Measurements from ENCODE around the gene SLITRK6. TPM values are rescaled to one million over a fixed set of nuclear protein-coding genes. Genes with fewer than 3 reads are reported as not detected.

Gene SLITRK6
- total RNA-seq, result not detected

- Mint-ChIP-seq H3K4me1 (ENCODE audit: low read depth) (no peaks in the 10 kb centered on the region), H3K36me3 (ENCODE audit: insufficient read depth) (no peaks in the 10 kb centered on the region), H3K9me3 (no peaks in the 10 kb centered on the region), H3K27me3 (ENCODE audit: low read depth) (no peaks in the 10 kb centered on the region), H3K4me3 (no peak within 1 kb of the TSS)
- no peak for ATAC-seq
- DNase-seq, result no peak
These were observed at the start of gene SLITRK6 for GRCh38 chr13:85799097-85799582. SLITRK6 (minus strand) TSS chr13:85799419; CDS start chr13:85796508, 2,911 bp downstream.

GRCh38 chr13:85847012-85847411, 47.8 kb upstream of the SLITRK6 start:
- DNase-seq, result no peak
- H3K4me1 Mint-ChIP-seq (ENCODE audit: low read depth), result no peaks in the 10 kb centered on the region
- H3K9me3 Mint-ChIP-seq, result peaks cover 27% of the 10 kb centered on the region
- no peaks in the 10 kb centered on the region for H3K27me3 Mint-ChIP-seq (ENCODE audit: low read depth)
- no peak overlapping the region for H3K4me3 Mint-ChIP-seq
- no peak for ATAC-seq
- no peaks in the 10 kb centered on the region for H3K36me3 Mint-ChIP-seq (ENCODE audit: insufficient read depth)

GRCh38 chr13:85841427-85841826, 42.2 kb upstream of the SLITRK6 start:
- no peak for DNase-seq
- no peaks in the 10 kb centered on the region for H3K36me3 Mint-ChIP-seq (ENCODE audit: insufficient read depth)
- no peak for ATAC-seq
- no peak overlapping the region for H3K4me3 Mint-ChIP-seq
- no peaks in the 10 kb centered on the region for H3K4me1 Mint-ChIP-seq (ENCODE audit: low read depth)
- no peaks in the 10 kb centered on the region for H3K27me3 Mint-ChIP-seq (ENCODE audit: low read depth)
- H3K9me3 Mint-ChIP-seq, result peaks cover 3% of the 10 kb centered on the region

- H3K4me3 Mint-ChIP-seq, result no peak overlapping the region
- no peaks in the 10 kb centered on the region for H3K27me3 Mint-ChIP-seq (ENCODE audit: low read depth)
These were observed 34.7 kb upstream of the SLITRK6 start for GRCh38 chr13:85833921-85834320.

GRCh38 chr13:85828094-85828684, 29.0 kb upstream of the SLITRK6 start:
- no peak for DNase-seq
- Mint-ChIP-seq H3K36me3 (ENCODE audit: insufficient read depth) (no peaks in the 10 kb centered on the region), H3K9me3 (no peaks in the 10 kb centered on the region), H3K4me3 (no peak overlapping the region), H3K27me3 (ENCODE audit: low read depth) (no peaks in the 10 kb centered on the region), H3K4me1 (ENCODE audit: low read depth) (no peaks in the 10 kb centered on the region)
- no peak for ATAC-seq

More at GRCh38 chr13:85833921-85834320, 34.7 kb upstream of the SLITRK6 start:
- Mint-ChIP-seq H3K36me3 (ENCODE audit: insufficient read depth) (no peaks in the 10 kb centered on the region), H3K9me3 (no peaks in the 10 kb centered on the region), H3K4me1 (ENCODE audit: low read depth) (no peaks in the 10 kb centered on the region)
- DNase-seq (no peak), ATAC-seq (no peak)

GRCh38 chr13:85825454-85825853, 26.2 kb upstream of the SLITRK6 start:
- DNase-seq, result no peak
- H3K9me3 Mint-ChIP-seq, result no peaks in the 10 kb centered on the region
- H3K4me3 Mint-ChIP-seq, result no peak overlapping the region
- no peaks in the 10 kb centered on the region for H3K27me3 Mint-ChIP-seq (ENCODE audit: low read depth)
- no peak for ATAC-seq
- no peaks in the 10 kb centered on the region for H3K36me3 Mint-ChIP-seq (ENCODE audit: insufficient read depth)
- no peaks in the 10 kb centered on the region for H3K4me1 Mint-ChIP-seq (ENCODE audit: low read depth)

- no peaks in the 10 kb centered on the region for H3K9me3 Mint-ChIP-seq
- H3K27me3 Mint-ChIP-seq (ENCODE audit: low read depth), result no peaks in the 10 kb centered on the region
- no peaks in the 10 kb centered on the region for H3K4me1 Mint-ChIP-seq (ENCODE audit: low read depth)
- ATAC-seq (no peak), DNase-seq (no peak)
- no peak overlapping the region for H3K4me3 Mint-ChIP-seq
- no peaks in the 10 kb centered on the region for H3K36me3 Mint-ChIP-seq (ENCODE audit: insufficient read depth)
These were observed 24.6 kb upstream of the SLITRK6 start for GRCh38 chr13:85823832-85824231.

GRCh38 chr13:85819513-85819912, 20.3 kb upstream of the SLITRK6 start:
- H3K9me3 Mint-ChIP-seq, result no peaks in the 10 kb centered on the region
- DNase-seq (no peak), ATAC-seq (no peak)
- no peaks in the 10 kb centered on the region for H3K4me1 Mint-ChIP-seq (ENCODE audit: low read depth)
- H3K4me3 Mint-ChIP-seq, result no peak overlapping the region
- no peaks in the 10 kb centered on the region for H3K27me3 Mint-ChIP-seq (ENCODE audit: low read depth)
- H3K36me3 Mint-ChIP-seq (ENCODE audit: insufficient read depth), result no peaks in the 10 kb centered on the region

GRCh38 chr13:85816413-85816812, 17.2 kb upstream of the SLITRK6 start:
- DNase-seq, result no peak

GRCh38 chr13:85812282-85812681, 13.1 kb upstream of the SLITRK6 start:
- Mint-ChIP-seq H3K4me1 (ENCODE audit: low read depth) (no peaks in the 10 kb centered on the region), H3K9me3 (no peaks in the 10 kb centered on the region), H3K4me3 (no peak overlapping the region), H3K36me3 (ENCODE audit: insufficient read depth) (no peaks in the 10 kb centered on the region), H3K27me3 (ENCODE audit: low read depth) (no peaks in the 10 kb centered on the region)
- ATAC-seq (no peak), DNase-seq (no peak)

More at GRCh38 chr13:85816413-85816812, 17.2 kb upstream of the SLITRK6 start:
- no peak overlapping the region for H3K4me3 Mint-ChIP-seq
- no peak for ATAC-seq
- H3K4me1 Mint-ChIP-seq (ENCODE audit: low read depth), result no peaks in the 10 kb centered on the region
- H3K27me3 Mint-ChIP-seq (ENCODE audit: low read depth), result no peaks in the 10 kb centered on the region
- no peaks in the 10 kb centered on the region for H3K36me3 Mint-ChIP-seq (ENCODE audit: insufficient read depth)
- no peaks in the 10 kb centered on the region for H3K9me3 Mint-ChIP-seq

- ATAC-seq, result no peak
- Mint-ChIP-seq H3K4me1 (ENCODE audit: low read depth) (no peaks in the 10 kb centered on the region), H3K9me3 (no peaks in the 10 kb centered on the region)
These were observed 9.6 kb upstream of the SLITRK6 start for GRCh38 chr13:85808811-85809210.

GRCh38 chr13:85806553-85807175, 7.4 kb upstream of the SLITRK6 start:
- H3K36me3 Mint-ChIP-seq (ENCODE audit: insufficient read depth), result no peaks in the 10 kb centered on the region
- no peaks in the 10 kb centered on the region for H3K27me3 Mint-ChIP-seq (ENCODE audit: low read depth)
- no peaks in the 10 kb centered on the region for H3K9me3 Mint-ChIP-seq
- DNase-seq, result no peak
- no peak for ATAC-seq
- H3K4me3 Mint-ChIP-seq, result no peak overlapping the region
- no peaks in the 10 kb centered on the region for H3K4me1 Mint-ChIP-seq (ENCODE audit: low read depth)

More at GRCh38 chr13:85808811-85809210, 9.6 kb upstream of the SLITRK6 start:
- Mint-ChIP-seq H3K4me3 (no peak overlapping the region), H3K27me3 (ENCODE audit: low read depth) (no peaks in the 10 kb centered on the region), H3K36me3 (ENCODE audit: insufficient read depth) (no peaks in the 10 kb centered on the region)
- no peak for DNase-seq

- Mint-ChIP-seq H3K36me3 (ENCODE audit: insufficient read depth) (no peaks in the 10 kb centered on the region), H3K4me3 (no peak overlapping the region), H3K4me1 (ENCODE audit: low read depth) (no peaks in the 10 kb centered on the region), H3K27me3 (ENCODE audit: low read depth) (no peaks in the 10 kb centered on the region), H3K9me3 (no peaks in the 10 kb centered on the region)
- ATAC-seq (no peak), DNase-seq (no peak)
These were observed 663 bp downstream of the SLITRK6 start for GRCh38 chr13:85798556-85798955.

GRCh38 chr13:85797311-85797710, 1.9 kb downstream of the SLITRK6 start:
- H3K36me3 Mint-ChIP-seq (ENCODE audit: insufficient read depth), result no peaks in the 10 kb centered on the region
- no peaks in the 10 kb centered on the region for H3K9me3 Mint-ChIP-seq
- ATAC-seq (no peak), DNase-seq (no peak)
- H3K27me3 Mint-ChIP-seq (ENCODE audit: low read depth), result no peaks in the 10 kb centered on the region
- no peaks in the 10 kb centered on the region for H3K4me1 Mint-ChIP-seq (ENCODE audit: low read depth)
- H3K4me3 Mint-ChIP-seq, result no peak overlapping the region

GRCh38 chr13:85785205-85785604, 14.0 kb downstream of the SLITRK6 start:
- DNase-seq (no peak), ATAC-seq (no peak)
- H3K4me3 Mint-ChIP-seq, result no peak overlapping the region
- no peaks in the 10 kb centered on the region for H3K36me3 Mint-ChIP-seq (ENCODE audit: insufficient read depth)
- peaks cover 3% of the 10 kb centered on the region for H3K9me3 Mint-ChIP-seq
- no peaks in the 10 kb centered on the region for H3K27me3 Mint-ChIP-seq (ENCODE audit: low read depth)
- no peaks in the 10 kb centered on the region for H3K4me1 Mint-ChIP-seq (ENCODE audit: low read depth)

All from activated T-cell treated with anti-CD3 and anti-CD28 coated beads, Interleukin-2, amount 50 U/mL, for 4 hours (primary cell).